Measurements from ENCODE around the gene DNAJC27.
A peak's percentile ranks its signal among the peaks of the same experiment; 100 is the strongest.

Gene DNAJC27

DNA sequence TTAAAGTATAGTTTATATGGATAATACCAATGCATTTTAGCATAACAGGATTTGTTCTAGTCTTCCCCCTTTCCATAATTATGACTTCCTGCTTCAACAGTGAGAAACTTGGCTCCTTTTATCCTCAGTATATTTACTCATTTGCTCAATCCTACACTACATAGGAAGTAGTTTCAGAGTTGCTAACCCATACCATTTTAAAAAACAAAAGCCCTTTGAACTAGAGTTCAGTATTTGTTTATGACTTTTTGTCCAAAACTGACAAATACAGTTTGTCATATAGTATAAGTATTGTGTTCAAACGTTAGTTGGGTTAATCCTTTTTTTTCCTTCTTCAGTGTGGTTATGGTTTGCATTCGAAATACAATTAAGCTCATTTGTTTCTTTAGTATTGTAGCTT lies 5.9 kb upstream of the DNAJC27 start:
- H3K4me3 ChIP-seq (ENCODE audit: low read depth in 1 of 2, low read length in 1 of 2), result no peak overlapping the region
- H3K9me3 ChIP-seq, result no peaks in the 10 kb centered on the region
- TF ChIP-seq, protein P1, sequence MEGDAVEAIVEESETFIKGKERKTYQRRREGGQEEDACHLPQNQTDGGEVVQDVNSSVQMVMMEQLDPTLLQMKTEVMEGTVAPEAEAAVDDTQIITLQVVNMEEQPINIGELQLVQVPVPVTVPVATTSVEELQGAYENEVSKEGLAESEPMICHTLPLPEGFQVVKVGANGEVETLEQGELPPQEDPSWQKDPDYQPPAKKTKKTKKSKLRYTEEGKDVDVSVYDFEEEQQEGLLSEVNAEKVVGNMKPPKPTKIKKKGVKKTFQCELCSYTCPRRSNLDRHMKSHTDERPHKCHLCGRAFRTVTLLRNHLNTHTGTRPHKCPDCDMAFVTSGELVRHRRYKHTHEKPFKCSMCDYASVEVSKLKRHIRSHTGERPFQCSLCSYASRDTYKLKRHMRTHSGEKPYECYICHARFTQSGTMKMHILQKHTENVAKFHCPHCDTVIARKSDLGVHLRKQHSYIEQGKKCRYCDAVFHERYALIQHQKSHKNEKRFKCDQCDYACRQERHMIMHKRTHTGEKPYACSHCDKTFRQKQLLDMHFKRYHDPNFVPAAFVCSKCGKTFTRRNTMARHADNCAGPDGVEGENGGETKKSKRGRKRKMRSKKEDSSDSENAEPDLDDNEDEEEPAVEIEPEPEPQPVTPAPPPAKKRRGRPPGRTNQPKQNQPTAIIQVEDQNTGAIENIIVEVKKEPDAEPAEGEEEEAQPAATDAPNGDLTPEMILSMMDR (IDR thresholded peaks at IDR 0.05), result no peak
- H3K27ac ChIP-seq, result no peak overlapping the region
- no peaks in the 10 kb centered on the region for H3K27me3 ChIP-seq
- peaks cover 4 to 5% of the 10 kb centered on the region in 2 experiments for H3K4me1 ChIP-seq (ENCODE audit: control insufficient read depth in 1 of 2, insufficient read depth in 1 of 2, low read depth in 1 of 2, low read length in 1 of 2)
- no peaks in the 10 kb centered on the region for H3K36me3 ChIP-seq

- no peak overlapping the region for H3K4me3 ChIP-seq (ENCODE audit: low read depth in 1 of 2, low read length in 1 of 2)
- no peak overlapping the region for H3K27ac ChIP-seq
- TF ChIP-seq, protein P1 (IDR thresholded peaks at IDR 0.05), result no peak
- H3K27me3 ChIP-seq, result no peaks in the 10 kb centered on the region
- peaks cover 14 to 16% of the 10 kb centered on the region in 2 experiments for H3K4me1 ChIP-seq (ENCODE audit: control insufficient read depth in 1 of 2, insufficient read depth in 1 of 2, low read depth in 1 of 2, low read length in 1 of 2)
- no peaks in the 10 kb centered on the region for H3K9me3 ChIP-seq
- no peaks in the 10 kb centered on the region for H3K36me3 ChIP-seq
Measured at GRCh38 chr2:24973812-24974211, 2.1 kb upstream of the DNAJC27 start.

- Histone ChIP-seq H3K9me3 (no peaks in the 10 kb centered on the region), H3K4me3 (ENCODE audit: low read depth in 1 of 2, low read length in 1 of 2) (peak overlapping the region; percentile 70 to 79), H3K27ac (peak overlapping the region; percentile 92), H3K4me1 (ENCODE audit: control insufficient read depth in 1 of 2, insufficient read depth in 1 of 2, low read depth in 1 of 2, low read length in 1 of 2) (peaks cover 14 to 16% of the 10 kb centered on the region in 2 experiments), H3K27me3 (no peaks in the 10 kb centered on the region), H3K36me3 (no peaks in the 10 kb centered on the region)
- TF ChIP-seq, protein P1 (IDR thresholded peaks at IDR 0.05), result no peak
Measured at GRCh38 chr2:24972315-24972961, 683 bp upstream of the DNAJC27 start.

- peak overlapping the region; percentile 70 to 79 for H3K4me3 ChIP-seq (ENCODE audit: low read depth in 1 of 2, low read length in 1 of 2)
- peaks cover 14 to 16% of the 10 kb centered on the region in 2 experiments for H3K4me1 ChIP-seq (ENCODE audit: control insufficient read depth in 1 of 2, insufficient read depth in 1 of 2, low read depth in 1 of 2, low read length in 1 of 2)
- peak overlapping the region; percentile 92 for H3K27ac ChIP-seq
- TF ChIP-seq, protein P1 (IDR thresholded peaks at IDR 0.05), result no peak
- H3K27me3 ChIP-seq, result no peaks in the 10 kb centered on the region
- H3K9me3 ChIP-seq, result no peaks in the 10 kb centered on the region
- no peaks in the 10 kb centered on the region for H3K36me3 ChIP-seq
Measured at GRCh38 chr2:24971286-24971535, 544 bp downstream of the DNAJC27 start.

DNA sequence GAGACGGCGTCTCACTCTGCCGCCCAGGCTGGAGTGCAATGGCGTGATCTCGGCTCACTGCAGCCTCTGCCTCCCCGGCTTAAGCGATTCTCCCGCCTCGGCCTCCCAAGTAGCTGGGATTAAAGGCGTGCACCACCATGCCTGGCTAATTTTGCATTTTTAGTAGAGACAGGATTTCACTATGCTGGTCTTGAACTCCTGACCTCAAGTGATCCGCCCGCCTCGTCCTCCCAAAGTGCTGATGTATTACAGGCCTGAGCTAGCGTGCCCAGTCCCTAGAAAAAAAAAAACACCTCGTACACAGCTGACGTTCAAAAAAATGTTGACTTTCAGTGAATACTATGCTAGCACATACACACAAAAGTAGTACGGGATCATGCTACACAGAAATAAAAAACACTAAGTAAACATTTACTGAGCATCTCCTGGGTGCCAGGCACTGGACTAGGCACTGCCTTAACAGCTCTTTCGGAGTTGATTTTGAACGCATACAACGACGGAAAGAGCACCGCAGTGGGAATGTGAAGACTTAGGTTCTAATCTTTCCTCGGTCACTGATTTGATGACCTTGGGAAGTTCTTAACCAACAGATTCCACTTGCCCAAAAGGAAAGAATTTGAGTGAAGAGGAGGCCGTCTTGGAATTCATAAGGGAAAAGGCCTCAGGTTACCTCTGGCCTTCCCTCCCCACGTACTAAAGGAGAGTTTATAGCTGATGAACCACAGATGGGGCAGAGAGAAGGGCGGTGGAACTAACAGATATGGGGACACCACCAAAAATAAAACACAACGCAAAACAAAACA lies 1.1 kb downstream of the DNAJC27 start:
- Histone ChIP-seq H3K36me3 (peaks cover 4% of the 10 kb centered on the region), H3K9me3 (no peaks in the 10 kb centered on the region), H3K27me3 (no peaks in the 10 kb centered on the region), H3K4me1 (ENCODE audit: control insufficient read depth in 1 of 2, insufficient read depth in 1 of 2, low read depth in 1 of 2, low read length in 1 of 2) (peaks cover 14 to 16% of the 10 kb centered on the region in 2 experiments), H3K27ac (peak overlapping the region; percentile 92), H3K4me3 (ENCODE audit: low read depth in 1 of 2, low read length in 1 of 2) (peak overlapping the region; percentile 70 to 79)
- TF ChIP-seq, protein P1 (IDR thresholded peaks at IDR 0.05), result no peak
